PFSK-1 (cell line): ENCODE measurements around the gene MLPH.

Experiments used
- FOXP2 ChIP-seq: optimal IDR thresholded peaks from 2 replicates; pipeline ENCODE3; 2011; ENCODE audit warnings: borderline replicate concordance, control low read depth, inconsistent platforms; ENCODE audit not compliant: insufficient read depth; ENCODE audit errors: extremely low read length, extremely low read depth
- POLR2AphosphoS5 ChIP-seq: IDR thresholded peaks from 2 replicates; pipeline ENCODE4 v1.6.1; 2012; ENCODE audit warnings: low read depth, mild to moderate bottlenecking, control low read depth, low read length, moderate library complexity
- REST ChIP-seq, 2 experiments: IDR thresholded peaks; 2 replicates each; pipeline versions ENCODE4 v1.6.1 to v1.8.0; 2011 to 2012; ENCODE audit warnings: low read depth in 2 of 2, low read length in 2 of 2, control low read depth in 1 of 2, inconsistent platforms in 1 of 2, mild to moderate bottlenecking in 1 of 2, moderate library complexity in 1 of 2; ENCODE audit not compliant: insufficient read depth in 1 of 2
- SIN3A ChIP-seq: IDR thresholded peaks from 2 replicates; pipeline ENCODE4 v1.6.1; 2012; ENCODE audit warnings: mild to moderate bottlenecking, low read length, moderate library complexity, borderline replicate concordance; ENCODE audit not compliant: insufficient read depth
- TAF1 ChIP-seq: IDR thresholded peaks from 2 replicates; pipeline ENCODE4 v1.6.1; 2012; ENCODE audit warnings: low read length, control low read depth, borderline replicate concordance; ENCODE audit not compliant: insufficient read depth

Gene MLPH

GRCh38 chr2:237488901-237489860, 2.1 kb downstream of the MLPH start:
- no peak for TF ChIP-seq SIN3A
- TF ChIP-seq TAF1, result no peak
- no peak for TF ChIP-seq FOXP2
- no peak for TF ChIP-seq POLR2AphosphoS5
- no peak for TF ChIP-seq REST (IDR thresholded peaks at IDR 0.05; ENCODE audit: insufficient read depth in 1 of 2, low read depth in 2 of 2, low read length in 2 of 2)

- no peak for TF ChIP-seq POLR2AphosphoS5
- no peak for TF ChIP-seq SIN3A
- TF ChIP-seq FOXP2, result no peak
- no peak for TF ChIP-seq REST (IDR thresholded peaks at IDR 0.05; ENCODE audit: insufficient read depth in 1 of 2, low read depth in 2 of 2, low read length in 2 of 2)
Measured at GRCh38 chr2:237490009-237490711, 3.1 kb downstream of the MLPH start.

GRCh38 chr2:237490795-237491194, 3.7 kb downstream of the MLPH start:
- no peak for TF ChIP-seq FOXP2
- no peak for TF ChIP-seq SIN3A
- no peak for TF ChIP-seq REST (IDR thresholded peaks at IDR 0.05; ENCODE audit: insufficient read depth in 1 of 2, low read depth in 2 of 2, low read length in 2 of 2)
- TF ChIP-seq POLR2AphosphoS5, result no peak
- TF ChIP-seq TAF1, result no peak

- TF ChIP-seq REST (IDR thresholded peaks at IDR 0.05; ENCODE audit: insufficient read depth in 1 of 2, low read depth in 2 of 2, low read length in 2 of 2) (no peak), TAF1 (no peak), SIN3A (no peak), POLR2AphosphoS5 (no peak), FOXP2 (no peak)
Measured at GRCh38 chr2:237491515-237492118, 4.6 kb downstream of the MLPH start.
